Rectal smooth muscle tissue (tissue), 1 donor: ENCODE results near the gene LDAH.
A peak's percentile ranks its signal among the peaks of the same experiment; 100 is the strongest.

Experiments
- H3K27ac ChIP-seq: one replicate; pipeline ENCODE4 v1.7.0; 2013; ENCODE audit warnings: low read depth, low read length, inconsistent platforms
- H3K27me3 ChIP-seq: one replicate; pipeline ENCODE4 v1.7.0; 2013; ENCODE audit warnings: low read length; ENCODE audit not compliant: control insufficient read depth, insufficient read depth
- H3K36me3 ChIP-seq: one replicate; pipeline ENCODE4 v1.7.0; 2013; ENCODE audit warnings: low read length; ENCODE audit not compliant: control insufficient read depth, insufficient read depth
- H3K4me1 ChIP-seq: one replicate; pipeline ENCODE4 v1.7.0; 2013; ENCODE audit warnings: low read length; ENCODE audit not compliant: control insufficient read depth, insufficient read depth
- H3K4me3 ChIP-seq: one replicate; pipeline ENCODE4 v1.7.0; 2013; ENCODE audit warnings: low read length
- H3K9ac ChIP-seq: one replicate; pipeline ENCODE4 v1.7.0; 2013; ENCODE audit warnings: low read length

Gene LDAH

DNA sequence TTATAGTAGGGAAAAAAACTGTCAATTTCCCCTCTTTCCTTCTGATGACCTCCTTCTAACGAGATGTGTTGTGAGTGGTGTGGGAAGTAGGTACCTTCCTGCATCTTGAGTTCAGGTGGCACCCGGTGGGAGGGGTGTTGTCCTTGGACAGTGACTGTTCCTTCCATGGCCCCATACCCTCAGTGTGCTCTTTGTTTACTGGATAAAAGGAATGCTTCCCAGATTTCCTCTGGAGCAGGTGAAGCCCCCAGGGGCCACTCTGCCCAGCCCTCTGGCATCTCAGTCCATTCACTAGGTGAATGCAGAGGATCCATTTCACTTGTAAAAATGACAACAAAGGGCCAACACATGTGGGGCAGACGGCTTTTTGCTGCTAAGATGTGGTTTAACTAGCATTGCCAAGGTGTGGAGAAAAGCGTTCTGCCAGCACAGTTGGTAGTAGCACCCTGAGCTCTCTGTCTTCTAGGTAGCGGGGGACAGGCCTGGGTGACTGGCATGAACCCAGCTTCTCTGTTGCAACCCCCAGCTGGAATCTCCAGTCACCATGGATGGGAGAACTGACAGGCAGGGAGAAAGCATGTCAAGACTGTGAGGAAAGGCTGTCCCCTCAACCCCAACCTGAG lies 149.1 kb downstream of the LDAH start:
- Histone ChIP-seq H3K4me3 (no peak overlapping the region), H3K36me3 (no peaks in the 10 kb centered on the region), H3K9ac (no peak overlapping the region), H3K27me3 (peaks cover 33% of the 10 kb centered on the region), H3K4me1 (peaks cover 2% of the 10 kb centered on the region), H3K27ac (no peak overlapping the region)

- Histone ChIP-seq H3K9ac (no peak overlapping the region), H3K27ac (no peak overlapping the region), H3K27me3 (peaks cover 47% of the 10 kb centered on the region), H3K4me3 (no peak overlapping the region), H3K36me3 (no peaks in the 10 kb centered on the region), H3K4me1 (no peaks in the 10 kb centered on the region)
Observed at GRCh38 chr2:20672201-20672951, 150.5 kb downstream of the LDAH start.

GRCh38 chr2:20671736-20672080 lies 151.2 kb downstream of the LDAH start:
- Histone ChIP-seq H3K27ac (no peak overlapping the region), H3K4me3 (no peak overlapping the region), H3K27me3 (peaks cover 48% of the 10 kb centered on the region), H3K4me1 (no peaks in the 10 kb centered on the region), H3K36me3 (no peaks in the 10 kb centered on the region), H3K9ac (no peak overlapping the region)

DNA sequence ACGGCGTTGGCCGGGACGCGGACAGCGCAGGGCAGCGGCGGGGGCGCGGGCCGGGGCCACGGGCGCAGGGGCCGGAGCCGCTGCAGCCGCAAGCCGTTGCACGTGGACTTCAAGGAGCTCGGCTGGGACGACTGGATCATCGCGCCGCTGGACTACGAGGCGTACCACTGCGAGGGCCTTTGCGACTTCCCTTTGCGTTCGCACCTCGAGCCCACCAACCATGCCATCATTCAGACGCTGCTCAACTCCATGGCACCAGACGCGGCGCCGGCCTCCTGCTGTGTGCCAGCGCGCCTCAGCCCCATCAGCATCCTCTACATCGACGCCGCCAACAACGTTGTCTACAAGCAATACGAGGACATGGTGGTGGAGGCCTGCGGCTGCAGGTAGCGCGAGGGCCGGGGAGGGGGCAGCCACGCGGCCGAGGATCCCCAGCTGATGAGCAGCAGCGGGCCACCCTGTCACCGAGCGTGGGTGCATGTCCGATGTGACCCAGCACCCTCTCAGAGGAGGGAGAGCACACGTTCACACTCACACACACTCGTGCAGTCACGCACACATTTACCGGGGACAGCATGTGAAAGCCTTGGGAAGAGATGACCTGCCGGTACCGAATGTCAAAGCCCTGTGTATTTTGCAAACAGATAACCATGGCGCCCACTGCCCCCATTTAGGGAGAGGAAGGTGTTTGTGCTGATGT lies 151.7 kb downstream of the LDAH start:
- peaks cover 50% of the 10 kb centered on the region for H3K27me3 ChIP-seq
- H3K9ac ChIP-seq, result no peak overlapping the region
- H3K27ac ChIP-seq, result no peak overlapping the region
- H3K36me3 ChIP-seq, result no peaks in the 10 kb centered on the region
- H3K4me3 ChIP-seq, result no peak overlapping the region
- H3K4me1 ChIP-seq, result no peaks in the 10 kb centered on the region

GRCh38 chr2:20670315-20671035 lies 152.4 kb downstream of the LDAH start:
- peaks cover 55% of the 10 kb centered on the region for H3K27me3 ChIP-seq
- no peak overlapping the region for H3K27ac ChIP-seq
- H3K4me1 ChIP-seq, result no peaks in the 10 kb centered on the region
- no peak overlapping the region for H3K9ac ChIP-seq
- peak overlapping the region; percentile 5 for H3K4me3 ChIP-seq
- H3K36me3 ChIP-seq, result no peaks in the 10 kb centered on the region

DNA sequence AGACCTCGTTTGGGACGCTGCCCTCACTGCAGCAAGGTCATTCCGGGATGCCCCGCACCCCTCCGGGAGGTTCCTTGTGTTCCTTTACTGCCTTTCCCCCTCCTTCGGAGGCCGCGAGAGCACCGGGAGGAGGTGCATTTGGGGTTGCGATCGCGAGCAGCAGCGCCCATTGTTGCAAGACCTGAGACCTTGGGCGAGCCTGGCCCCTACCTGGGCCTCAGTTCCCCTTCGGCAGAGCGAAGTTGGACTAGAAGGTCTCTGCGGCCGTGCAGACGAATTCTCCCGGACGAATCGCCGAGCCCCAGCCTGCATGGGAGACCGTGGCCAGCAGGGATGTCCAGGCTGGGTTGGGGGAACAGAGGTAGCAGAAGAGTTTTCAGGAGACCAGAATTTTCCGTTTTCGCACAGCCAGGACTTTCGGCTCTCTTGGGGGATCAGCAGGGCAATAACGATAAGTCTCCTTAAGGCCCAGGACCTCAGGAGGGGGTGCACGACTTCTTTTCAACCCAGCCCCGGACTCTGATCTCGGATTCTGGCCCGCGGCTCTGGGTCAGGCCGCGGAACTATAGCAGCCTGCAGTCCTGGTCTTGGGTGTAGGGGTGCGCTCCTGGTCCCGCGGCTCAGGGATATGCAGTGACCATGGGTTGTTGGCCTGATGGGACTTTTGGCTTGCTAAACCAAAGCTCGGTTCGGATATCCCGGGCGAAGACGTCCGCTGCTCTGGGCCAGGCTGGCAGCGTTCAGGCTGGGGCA lies 153.2 kb downstream of the LDAH start:
- Histone ChIP-seq H3K4me3 (no peak overlapping the region), H3K27me3 (peaks cover 62% of the 10 kb centered on the region), H3K9ac (no peak overlapping the region), H3K36me3 (no peaks in the 10 kb centered on the region), H3K4me1 (no peaks in the 10 kb centered on the region), H3K27ac (no peak overlapping the region)

DNA sequence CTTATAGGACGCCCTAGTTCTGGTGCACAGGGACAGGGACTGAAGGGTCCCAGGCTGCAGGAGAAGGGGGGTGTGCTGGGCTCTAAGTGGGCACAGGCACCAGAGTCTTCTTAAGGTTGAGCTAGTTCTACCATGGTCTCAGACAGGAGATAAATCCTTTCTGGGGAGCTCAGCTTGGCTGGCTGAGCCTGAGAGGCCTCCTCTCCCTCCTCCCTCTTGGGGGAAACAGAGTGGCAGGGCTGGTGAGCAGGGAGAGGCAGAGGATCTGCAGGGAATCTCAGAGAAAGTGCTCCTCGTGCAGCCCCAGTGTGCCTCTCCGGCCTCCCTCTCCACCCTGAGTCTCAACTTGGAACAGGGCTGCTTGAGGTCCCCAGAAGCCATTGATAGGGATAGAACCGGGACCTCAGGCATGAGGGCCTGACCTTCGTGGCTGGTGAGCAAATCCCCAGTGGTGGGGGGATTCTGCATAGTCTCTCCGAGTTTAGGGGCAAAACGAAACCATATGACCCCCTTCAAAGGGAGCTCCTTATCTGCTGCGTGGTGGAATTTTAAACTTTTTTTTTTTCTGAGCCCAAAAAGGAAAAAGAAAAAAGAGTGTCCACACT lies 153.9 kb downstream of the LDAH start:
- H3K9ac ChIP-seq, result no peak overlapping the region
- H3K27me3 ChIP-seq, result peaks cover 68% of the 10 kb centered on the region
- no peaks in the 10 kb centered on the region for H3K36me3 ChIP-seq
- no peaks in the 10 kb centered on the region for H3K4me1 ChIP-seq
- H3K27ac ChIP-seq, result no peak overlapping the region
- no peak overlapping the region for H3K4me3 ChIP-seq

- Histone ChIP-seq H3K9ac (no peak overlapping the region), H3K27me3 (peaks cover 65% of the 10 kb centered on the region), H3K36me3 (no peaks in the 10 kb centered on the region), H3K4me3 (no peak overlapping the region), H3K4me1 (no peaks in the 10 kb centered on the region), H3K27ac (no peak overlapping the region)
Observed at GRCh38 chr2:20668451-20668850, 154.4 kb downstream of the LDAH start.

- Histone ChIP-seq H3K9ac (no peak overlapping the region), H3K36me3 (no peaks in the 10 kb centered on the region), H3K27ac (no peak overlapping the region), H3K4me1 (no peaks in the 10 kb centered on the region), H3K4me3 (peak overlapping the region; percentile 47), H3K27me3 (peaks cover 65% of the 10 kb centered on the region)
Observed at GRCh38 chr2:20667531-20668401, 155.1 kb downstream of the LDAH start.

DNA sequence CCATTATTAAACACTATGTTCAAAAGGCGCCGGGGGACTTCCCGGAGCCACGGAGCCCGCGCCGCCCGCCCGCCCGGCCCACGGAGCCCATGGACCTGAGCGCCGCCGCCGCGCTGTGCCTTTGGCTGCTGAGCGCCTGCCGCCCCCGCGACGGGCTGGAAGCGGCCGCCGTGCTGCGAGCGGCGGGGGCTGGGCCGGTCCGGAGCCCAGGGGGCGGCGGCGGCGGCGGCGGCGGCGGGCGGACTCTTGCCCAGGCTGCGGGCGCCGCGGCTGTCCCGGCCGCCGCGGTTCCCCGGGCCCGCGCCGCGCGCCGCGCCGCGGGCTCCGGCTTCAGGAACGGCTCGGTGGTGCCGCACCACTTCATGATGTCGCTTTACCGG lies 155.8 kb downstream of the LDAH start:
- Histone ChIP-seq H3K4me3 (peak overlapping the region; percentile 47), H3K27me3 (peaks cover 68% of the 10 kb centered on the region), H3K27ac (no peak overlapping the region)

More for the DNA sequence above, 155.8 kb downstream of the LDAH start:
- no peak overlapping the region for H3K9ac ChIP-seq
- no peaks in the 10 kb centered on the region for H3K36me3 ChIP-seq
- no peaks in the 10 kb centered on the region for H3K4me1 ChIP-seq
